Raji (cell line): Measurements from ENCODE around the gene GOSR2.

Source experiments
- POLR2A ChIP-seq: IDR thresholded peaks from 2 replicates; pipeline ENCODE4 v1.6.1; 2011; ENCODE audit warnings: low read depth, low read length, control low read depth; ENCODE audit not compliant: insufficient read depth

Gene GOSR2

DNA sequence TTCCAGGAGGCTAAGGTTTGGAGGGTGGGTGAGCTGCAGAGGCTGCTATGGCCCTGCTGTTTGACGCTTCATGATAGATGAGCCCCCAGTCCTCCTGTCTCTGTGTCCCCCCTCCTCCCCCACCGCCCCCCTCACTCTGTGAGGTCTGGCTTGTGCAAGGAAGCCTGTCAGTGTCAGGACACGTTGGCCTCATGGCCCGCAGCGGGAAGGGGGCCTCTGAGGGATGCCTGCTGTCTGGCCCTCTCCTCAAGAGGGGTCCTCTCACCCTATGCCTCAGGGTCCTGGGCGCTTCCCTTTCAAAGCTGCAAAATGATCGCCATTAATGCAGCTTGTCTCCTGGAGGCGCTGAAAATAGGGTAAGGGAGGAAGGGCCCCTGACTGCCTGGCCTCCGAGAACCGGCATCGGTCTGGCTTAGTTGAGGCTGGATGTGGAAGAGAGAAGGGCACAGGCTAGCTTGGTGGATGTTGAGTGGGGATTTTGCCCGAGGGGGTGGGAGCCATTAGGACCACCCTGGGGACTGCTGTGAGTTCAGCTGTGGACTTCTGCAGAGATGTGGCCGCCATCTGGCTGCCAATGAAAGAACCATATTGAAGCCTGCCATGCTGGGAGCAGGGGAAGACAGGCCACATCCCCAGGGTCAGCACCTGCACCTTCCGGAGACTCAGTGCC is 14.8 kb upstream of the GOSR2 start:
- no peak for TF ChIP-seq POLR2A

DNA sequence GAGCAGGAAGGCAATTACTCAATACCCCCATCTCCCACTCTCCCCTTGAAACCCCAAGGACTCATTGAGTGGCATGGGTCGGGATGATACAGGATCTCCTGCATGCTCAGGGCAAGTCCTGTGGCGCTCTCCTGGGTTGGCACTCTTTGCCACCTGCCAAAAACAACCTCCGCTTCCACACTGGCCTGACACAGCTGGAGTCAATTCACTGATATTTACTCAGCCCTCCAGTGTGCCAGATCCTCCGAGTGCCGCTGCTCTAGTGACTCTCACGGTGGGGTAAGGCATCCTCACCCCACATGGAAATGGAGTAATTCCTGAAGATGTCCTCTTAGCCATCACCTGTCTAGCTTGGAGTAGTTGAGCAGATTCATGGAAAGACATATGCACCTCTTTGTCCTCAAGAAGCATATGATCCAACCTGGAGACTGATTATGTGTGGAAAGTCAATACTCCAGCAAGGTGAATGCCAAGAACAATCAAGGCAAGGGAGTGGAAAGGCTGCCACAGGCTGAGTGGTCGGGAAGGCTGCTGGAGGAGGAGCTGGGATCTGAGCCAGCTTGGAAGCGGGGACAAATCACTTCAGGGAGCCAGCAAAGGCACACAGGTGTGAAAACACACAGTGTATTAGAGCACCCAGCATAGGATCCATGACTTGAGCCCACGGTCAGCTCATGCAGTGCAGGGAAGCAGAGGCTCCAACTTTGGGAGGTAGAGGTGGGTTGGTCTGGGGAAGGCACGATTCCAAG is 12.6 kb upstream of the GOSR2 start:
- TF ChIP-seq POLR2A = no peak

- no peak for TF ChIP-seq POLR2A
Observed at GRCh38 chr17:46911311-46911710, 11.6 kb upstream of the GOSR2 start.

DNA sequence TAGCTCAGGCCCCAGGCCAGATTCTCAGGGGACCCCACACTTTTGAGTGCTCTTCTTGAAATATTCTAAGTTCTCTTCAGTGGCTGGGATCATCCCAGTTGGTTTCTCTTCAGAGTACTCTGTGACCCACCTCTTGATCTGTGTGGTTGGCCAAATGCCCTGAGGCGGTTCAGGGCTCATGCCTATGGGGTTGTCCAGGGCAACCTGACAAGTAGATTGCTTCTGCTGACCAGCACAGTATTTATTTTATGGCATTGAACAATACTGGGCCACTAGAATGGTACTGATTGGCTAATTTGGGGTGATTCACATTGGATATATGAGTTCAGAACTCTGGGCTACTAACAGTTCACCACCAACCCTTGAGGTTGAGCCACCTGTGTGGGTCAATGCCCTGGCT is 7.4 kb upstream of the GOSR2 start:
- no peak for TF ChIP-seq POLR2A

DNA sequence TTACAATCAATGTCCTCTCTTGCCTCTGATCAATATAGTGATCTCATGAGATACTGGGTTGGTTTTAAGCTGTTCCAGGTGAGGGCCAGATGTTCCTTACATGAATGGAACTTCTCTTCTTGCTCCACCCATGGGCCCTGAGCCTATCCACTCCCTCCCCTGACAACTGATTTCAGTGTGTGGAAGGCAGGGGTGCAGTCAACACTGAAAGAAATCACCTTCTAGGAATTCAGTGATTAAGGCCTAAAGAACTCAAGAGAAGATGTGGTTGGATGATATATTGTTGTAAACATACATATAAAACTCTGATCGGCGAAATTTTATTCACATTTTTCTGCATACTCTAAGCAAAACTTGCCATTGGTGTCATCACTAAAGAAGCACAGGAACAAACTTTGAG is 6.7 kb upstream of the GOSR2 start:
- TF ChIP-seq POLR2A = no peak

DNA sequence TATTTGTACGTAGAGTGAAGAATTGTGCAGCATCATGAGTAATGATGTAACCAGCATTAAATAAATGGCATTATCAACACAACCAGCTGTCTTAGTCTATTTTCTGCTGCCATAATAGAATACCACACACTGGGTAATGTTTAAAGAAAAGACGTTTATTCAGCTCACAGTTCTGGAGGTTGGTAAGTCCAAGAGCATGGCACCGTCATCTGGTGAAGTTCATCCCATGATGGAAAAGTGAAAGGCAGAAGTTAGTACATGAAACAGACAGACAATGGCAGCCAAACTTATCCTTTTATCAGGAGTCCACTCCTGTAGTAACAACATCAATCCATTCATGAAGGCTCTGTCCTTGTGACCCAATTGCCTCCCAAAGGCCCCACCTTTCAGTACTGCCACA is 6.3 kb upstream of the GOSR2 start:
- no peak for TF ChIP-seq POLR2A

- no peak for TF ChIP-seq POLR2A
Observed at GRCh38 chr17:46917041-46917440, 5.9 kb upstream of the GOSR2 start.

DNA sequence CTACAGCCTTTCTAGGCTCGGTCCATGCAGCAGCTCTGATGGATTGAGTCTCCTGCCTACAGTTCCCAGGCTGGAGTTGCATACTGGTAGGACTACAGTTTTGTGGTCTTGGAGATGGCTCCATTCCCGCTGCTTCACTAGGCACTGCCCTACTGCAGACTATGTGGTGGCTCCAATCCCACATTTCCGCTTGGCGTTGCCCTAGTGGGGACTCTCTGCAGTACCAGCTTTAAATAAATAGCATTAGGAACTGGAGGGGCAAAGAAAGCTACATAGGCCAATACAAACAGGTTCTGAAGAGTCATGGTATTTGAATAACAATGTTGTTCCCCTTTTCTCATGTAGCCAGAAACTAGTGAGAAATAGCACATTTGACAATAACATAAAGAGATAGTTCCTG is 5.4 kb upstream of the GOSR2 start:
- TF ChIP-seq POLR2A = no peak

GRCh38 chr17:46922487-46922803 is 515 bp upstream of the GOSR2 start:
- TF ChIP-seq POLR2A = no peak

DNA sequence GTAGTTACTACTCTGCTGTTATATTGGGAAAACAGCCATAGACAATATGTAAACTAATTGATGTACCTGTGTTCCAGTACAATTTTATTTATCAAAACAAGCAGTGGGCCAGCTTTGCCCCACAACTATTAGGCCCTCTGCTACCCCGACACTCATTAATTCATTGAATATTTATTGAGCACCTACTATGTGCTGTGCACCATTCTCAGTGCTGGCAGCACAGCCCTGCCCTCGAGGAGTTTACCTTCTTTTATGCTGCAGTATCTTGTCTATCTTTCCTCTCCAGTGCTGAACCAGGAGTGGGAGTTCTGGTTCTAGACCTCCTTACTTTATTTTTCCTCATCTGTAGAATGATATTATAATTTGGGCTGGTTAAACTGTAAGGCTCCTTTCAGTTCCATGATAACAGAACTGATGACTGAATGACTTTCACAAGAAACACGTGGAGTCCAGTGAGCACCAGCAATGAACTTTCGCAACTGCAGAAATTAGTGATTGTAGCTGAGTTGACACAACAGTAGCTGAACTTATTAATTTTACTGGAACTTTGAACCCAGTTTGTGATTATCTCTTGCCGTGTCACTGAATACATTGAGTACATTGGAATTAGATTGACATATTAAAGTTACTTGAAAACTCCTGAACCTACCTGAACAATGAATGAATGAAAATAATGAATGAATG is 2.4 kb downstream of the GOSR2 start:
- no peak for TF ChIP-seq POLR2A

- TF ChIP-seq POLR2A = no peak
Observed at GRCh38 chr17:46928467-46929261, 5.7 kb downstream of the GOSR2 start.

- no peak for TF ChIP-seq POLR2A
Observed at GRCh38 chr17:46929413-46929812, 6.5 kb downstream of the GOSR2 start.

- no peak for TF ChIP-seq POLR2A
Observed at GRCh38 chr17:46930051-46930450, 7.1 kb downstream of the GOSR2 start.

DNA sequence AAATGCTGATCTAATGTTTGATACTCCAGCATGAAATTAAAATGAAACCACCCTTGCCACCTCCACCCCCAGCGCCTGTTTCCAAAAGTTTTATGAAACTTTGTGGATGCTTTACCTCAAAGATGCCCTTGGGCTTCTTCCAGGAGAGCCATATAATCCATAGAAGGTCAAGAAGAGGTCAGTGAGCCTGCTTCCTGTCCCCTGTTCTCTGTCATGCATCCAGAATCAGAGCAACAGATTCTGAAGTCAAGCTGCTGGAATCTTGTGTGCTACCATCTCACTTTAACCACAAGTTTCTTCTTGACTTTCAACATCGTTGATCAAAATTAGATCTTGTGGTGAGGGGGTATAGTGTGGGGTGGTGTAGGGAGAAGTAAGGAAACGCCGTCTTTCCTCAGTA is 8.6 kb downstream of the GOSR2 start:
- TF ChIP-seq POLR2A = no peak

DNA sequence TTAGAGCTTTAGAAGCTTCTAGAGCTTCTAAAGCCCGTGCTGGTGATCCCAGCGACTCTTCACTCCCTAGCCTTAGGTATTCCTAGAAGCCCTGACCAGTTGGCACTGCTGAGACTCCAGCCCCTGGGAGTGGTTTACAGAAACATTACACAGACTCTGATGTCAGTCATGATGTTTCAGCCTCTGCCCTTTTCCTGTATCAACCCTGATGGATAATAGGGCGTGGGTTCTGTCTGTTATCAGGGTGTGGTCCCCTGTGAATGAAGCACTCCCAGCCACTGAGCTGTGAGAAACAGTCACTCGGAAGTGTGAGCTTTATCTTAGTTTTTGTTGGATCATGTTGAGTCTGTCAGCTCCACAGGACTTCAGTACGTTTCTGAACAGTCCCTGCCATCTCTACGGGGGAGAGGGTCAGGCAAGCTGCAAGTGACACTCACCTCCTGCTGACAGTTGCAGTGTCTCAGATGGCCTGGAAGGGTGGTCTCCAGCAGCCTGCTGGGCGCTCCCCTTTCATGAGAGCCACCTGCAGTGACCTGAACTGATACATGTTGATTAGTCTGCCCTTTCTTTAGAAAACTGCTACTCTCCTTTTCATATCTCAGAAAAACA is 12.8 kb downstream of the GOSR2 start:
- no peak for TF ChIP-seq POLR2A
